NT2/D1 (cell line): ENCODE results near the gene COX4I2.

Experiments
- DNase-seq: peaks from one replicate; pipeline ENCODE4 v3.0.0-alpha.2; 2011; ENCODE audit warnings: low read depth, low spot score
- H3K27me3 ChIP-seq: 2 replicates; pipeline ENCODE4 v1.6.0; 2011; ENCODE audit warnings: mild to moderate bottlenecking; ENCODE audit not compliant: insufficient read length, insufficient read depth
- H3K36me3 ChIP-seq: 2 replicates; pipeline ENCODE4 v1.6.1; 2011; ENCODE audit warnings: mild to moderate bottlenecking, low read length, mixed read lengths; ENCODE audit not compliant: insufficient read depth, insufficient read length
- H3K4me1 ChIP-seq: 2 replicates; pipeline ENCODE4 v1.5.1; 2011; ENCODE audit not compliant: insufficient read depth, insufficient read length
- H3K4me3 ChIP-seq: 2 replicates; pipeline ENCODE4 v1.5.1; 2011; ENCODE audit warnings: low read depth; ENCODE audit not compliant: insufficient read length
- H3K9ac ChIP-seq: 2 replicates; pipeline ENCODE4 v1.6.0; 2011; ENCODE audit warnings: low read depth; ENCODE audit not compliant: insufficient read length
- H3K9me3 ChIP-seq: 2 replicates; pipeline ENCODE4 v1.5.1; 2011; ENCODE audit warnings: mild to moderate bottlenecking, low read length; ENCODE audit not compliant: insufficient read depth
- SUZ12 ChIP-seq: IDR thresholded peaks from 2 replicates; pipeline ENCODE4 v1.6.1; 2011; ENCODE audit not compliant: insufficient read length, insufficient read depth; ENCODE audit errors: extremely low read depth
- YY1 ChIP-seq: IDR thresholded peaks from 2 replicates; pipeline ENCODE4 v1.6.1; 2011; ENCODE audit not compliant: insufficient read length, insufficient read depth
- ZNF274 ChIP-seq: IDR thresholded peaks from 2 replicates; pipeline ENCODE4 v1.6.1; 2011; ENCODE audit warnings: mild to moderate bottlenecking, low read depth, low read length

COX4I2 gene

GRCh38 chr20:31681769-31682168 is 44.1 kb downstream of the COX4I2 start:
- TF ChIP-seq YY1 (no peak), SUZ12 (no peak), ZNF274 (no peak)

GRCh38 chr20:31682352-31682751 is 44.6 kb downstream of the COX4I2 start:
- TF ChIP-seq SUZ12, result no peak
- no peak for TF ChIP-seq YY1
- TF ChIP-seq ZNF274, result no peak
- Histone ChIP-seq H3K4me1 (peaks cover 4% of the 10 kb centered on the region), H3K9ac (no peak overlapping the region), H3K9me3 (no peaks in the 10 kb centered on the region), H3K27me3 (no peaks in the 10 kb centered on the region), H3K4me3 (no peak overlapping the region), H3K36me3 (peaks cover 33% of the 10 kb centered on the region)
- no peak for DNase-seq

More at GRCh38 chr20:31681769-31682168, 44.1 kb downstream of the COX4I2 start:
- Histone ChIP-seq H3K4me3 (no peak overlapping the region), H3K36me3 (peaks cover 29% of the 10 kb centered on the region), H3K9me3 (no peaks in the 10 kb centered on the region), H3K9ac (no peak overlapping the region), H3K27me3 (no peaks in the 10 kb centered on the region), H3K4me1 (peaks cover 4% of the 10 kb centered on the region)
- DNase-seq, result no peak

DNA sequence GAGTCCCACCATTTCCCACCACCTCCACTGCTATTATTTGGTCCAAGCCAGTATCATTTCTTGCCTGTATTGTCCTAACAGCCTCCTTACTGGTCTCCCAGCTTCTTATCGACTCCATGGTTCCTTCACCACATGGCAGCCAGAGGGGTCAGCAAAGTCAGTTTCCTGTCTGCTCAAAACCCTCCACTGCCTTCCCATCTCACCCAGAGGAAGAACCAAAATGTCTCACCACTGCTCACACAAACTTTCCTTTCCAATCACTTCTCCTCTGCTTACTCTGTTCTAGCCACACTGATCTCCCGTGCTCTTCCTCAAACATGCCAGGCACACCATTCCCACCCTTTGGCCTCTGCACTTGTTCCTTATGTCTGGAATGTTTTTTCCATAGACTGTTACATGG is 45.2 kb downstream of the COX4I2 start:
- Histone ChIP-seq H3K4me1 (peaks cover 4% of the 10 kb centered on the region), H3K4me3 (no peak overlapping the region), H3K9me3 (no peaks in the 10 kb centered on the region), H3K9ac (peak overlapping the region; percentile 8), H3K36me3 (peaks cover 33% of the 10 kb centered on the region), H3K27me3 (no peaks in the 10 kb centered on the region)
- no peak for TF ChIP-seq YY1
- TF ChIP-seq SUZ12, result no peak
- TF ChIP-seq ZNF274, result no peak
- no peak for DNase-seq

DNA sequence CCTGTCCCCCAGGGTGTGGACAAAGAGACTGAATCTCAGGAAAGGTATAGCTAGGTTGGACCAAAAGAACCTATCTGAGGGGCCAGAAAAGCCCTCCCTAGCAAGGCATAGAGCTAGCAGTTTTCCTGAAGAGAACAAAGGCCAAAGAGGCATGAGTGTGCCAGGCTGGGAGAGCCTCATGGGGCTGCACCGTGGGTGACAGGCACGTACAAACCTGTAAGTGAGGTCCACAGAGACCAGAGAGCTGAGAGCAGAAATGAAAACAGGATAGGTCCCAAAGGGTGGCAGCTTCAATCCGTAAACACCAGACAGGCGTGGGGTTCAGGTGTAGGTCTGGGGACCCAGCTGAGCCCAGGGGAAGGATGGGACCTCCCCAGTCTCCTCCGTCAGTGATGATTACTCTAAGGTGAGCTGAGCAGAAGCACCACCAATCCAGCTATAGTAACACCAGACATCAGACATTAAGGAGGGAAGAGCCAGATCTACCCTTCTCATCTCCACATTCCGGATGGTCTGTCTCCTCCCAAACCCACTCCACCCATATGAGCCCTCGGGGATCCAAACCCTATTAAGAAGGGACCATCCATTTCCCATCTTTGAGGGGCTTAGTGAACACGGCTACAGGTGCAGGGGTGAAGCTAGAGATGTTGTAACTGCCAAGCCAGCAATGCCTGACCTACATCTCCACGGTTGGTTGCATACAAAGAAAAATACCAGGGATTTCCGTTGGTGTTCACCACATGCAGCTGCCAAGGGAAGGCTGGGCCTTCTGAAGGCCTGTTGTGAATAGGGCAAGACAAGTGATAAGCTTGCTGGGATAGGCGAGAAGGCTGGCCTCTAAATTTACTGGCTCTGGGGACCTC is 46.7 kb downstream of the COX4I2 start:
- Histone ChIP-seq H3K4me1 (peaks cover under 1% of the 10 kb centered on the region), H3K4me3 (no peak overlapping the region), H3K36me3 (peaks cover 37% of the 10 kb centered on the region), H3K9ac (no peak overlapping the region), H3K27me3 (no peaks in the 10 kb centered on the region), H3K9me3 (no peaks in the 10 kb centered on the region)
- TF ChIP-seq YY1 (no peak), SUZ12 (no peak), ZNF274 (no peak)
- DNase-seq, result no peak

GRCh38 chr20:31685853-31686643 is 48.3 kb downstream of the COX4I2 start:
- Histone ChIP-seq H3K36me3 (peaks cover 34% of the 10 kb centered on the region), H3K27me3 (no peaks in the 10 kb centered on the region), H3K9me3 (no peaks in the 10 kb centered on the region), H3K4me3 (no peak overlapping the region), H3K4me1 (no peaks in the 10 kb centered on the region), H3K9ac (no peak overlapping the region)
- no peak for TF ChIP-seq YY1
- TF ChIP-seq ZNF274, result no peak
- DNase-seq, result no peak

- TF ChIP-seq YY1, result no peak
- TF ChIP-seq ZNF274, result no peak
- TF ChIP-seq SUZ12, result no peak
- H3K4me1 ChIP-seq, result no peaks in the 10 kb centered on the region
- H3K4me3 ChIP-seq, result no peak overlapping the region
- no peaks in the 10 kb centered on the region for H3K27me3 ChIP-seq
- H3K9ac ChIP-seq, result no peak overlapping the region
- no peak for DNase-seq
- no peaks in the 10 kb centered on the region for H3K9me3 ChIP-seq
- peaks cover 33% of the 10 kb centered on the region for H3K36me3 ChIP-seq
Measured at GRCh38 chr20:31687777-31688176, 50.1 kb downstream of the COX4I2 start.

DNA sequence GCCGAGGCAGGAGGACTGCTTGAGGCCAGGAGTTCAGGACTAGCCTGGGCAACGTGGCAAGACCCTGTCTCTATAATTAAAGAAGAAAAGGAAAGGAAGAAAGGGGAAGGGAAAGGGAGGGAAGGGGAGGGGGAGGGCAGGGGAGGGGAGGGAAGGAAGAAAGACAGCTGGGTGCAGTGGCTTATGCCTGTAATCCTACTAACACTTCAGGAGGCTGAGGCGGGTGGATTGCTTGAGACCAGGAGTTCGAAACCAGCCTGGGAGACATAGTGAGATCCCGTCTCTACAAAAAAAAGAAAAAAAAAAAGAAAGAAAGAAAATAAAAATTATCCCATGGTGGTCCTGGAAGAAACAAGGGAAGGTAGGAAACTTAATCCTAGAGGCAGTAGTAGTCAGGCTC is 51.4 kb downstream of the COX4I2 start:
- Histone ChIP-seq H3K4me1 (no peaks in the 10 kb centered on the region), H3K4me3 (no peak overlapping the region), H3K9ac (no peak overlapping the region), H3K9me3 (no peaks in the 10 kb centered on the region), H3K36me3 (peaks cover 26% of the 10 kb centered on the region), H3K27me3 (no peaks in the 10 kb centered on the region)
- no peak for DNase-seq
- TF ChIP-seq ZNF274 (no peak), SUZ12 (no peak), YY1 (no peak)
